ENCODE results near the gene WIPF3.

DNA sequence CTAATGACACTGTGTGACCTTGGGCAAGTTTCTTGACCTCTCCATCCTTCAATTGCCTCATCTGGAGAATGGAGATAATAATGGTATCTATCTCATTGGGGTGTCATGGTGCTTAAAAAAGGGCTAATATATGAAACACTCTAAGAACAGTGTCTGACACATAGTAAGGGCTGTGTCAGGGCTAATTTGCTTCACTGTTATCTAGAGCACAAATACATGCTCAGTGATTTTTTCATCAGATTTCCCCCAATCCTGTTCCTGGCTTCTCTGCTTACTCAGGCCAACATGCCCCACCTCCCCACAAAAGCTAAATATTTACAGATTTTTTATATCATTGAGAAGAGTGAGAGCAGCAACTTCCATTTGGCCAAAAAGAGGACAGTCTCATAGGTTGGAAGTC, 20.6 kb downstream of the WIPF3 start:
- TF ChIP-seq CTCF (conservative IDR thresholded peaks at IDR 0.05) = no peak
- no peak for TF ChIP-seq EZH2 (IDR thresholded peaks at IDR 0.05; ENCODE audit: low read depth)
